GM12878 (cell line): ENCODE data around the gene PALLD.

ENCODE experiments used
- NFIC ChIP-seq: IDR thresholded peaks from 2 replicates; pipeline ENCODE4 v1.6.1; 2012; ENCODE audit warnings: low read depth, mild to moderate bottlenecking, inconsistent platforms, low read length, moderate library complexity
- RELA ChIP-seq: fragments of 450-650 bp; IDR thresholded peaks from 2 replicates; pipeline ENCODE4 v1.8.0; 2014; ENCODE audit warnings: borderline replicate concordance; ENCODE audit not compliant: partially characterized antibody
- SUPT20H ChIP-seq: IDR thresholded peaks from 2 replicates; pipeline ENCODE4 v1.6.1; 2011; ENCODE audit warnings: low read depth, mild to moderate bottlenecking, low read length, moderate library complexity, borderline replicate concordance; ENCODE audit not compliant: control insufficient read depth
- TAF1 ChIP-seq: IDR thresholded peaks from 2 replicates; pipeline ENCODE4 v1.6.1; 2011; ENCODE audit warnings: mild to moderate bottlenecking, low read depth, low read length, borderline replicate concordance

- no peak for TF ChIP-seq TAF1
- no peak for TF ChIP-seq NFIC
- TF ChIP-seq SUPT20H, result no peak
- TF ChIP-seq RELA, result no peak
Measured at GRCh38 chr4:168641811-168642140, 144.9 kb downstream of the PALLD start.
